Raji (cell line): Measurements from ENCODE around the gene PSTPIP1.

Experiments
- POLR2A ChIP-seq: IDR thresholded peaks from 2 replicates; pipeline ENCODE4 v1.6.1; 2011; ENCODE audit warnings: low read depth, low read length, control low read depth; ENCODE audit not compliant: insufficient read depth

The PSTPIP1 gene

GRCh38 chr15:77036537-77037387, 41.8 kb downstream of the PSTPIP1 start:
- no peak for TF ChIP-seq POLR2A

- no peak for TF ChIP-seq POLR2A
Observed at GRCh38 chr15:77037388-77038209, 42.7 kb downstream of the PSTPIP1 start.

GRCh38 chr15:77038312-77039216, 43.6 kb downstream of the PSTPIP1 start:
- no peak for TF ChIP-seq POLR2A

GRCh38 chr15:77039217-77039533, 44.2 kb downstream of the PSTPIP1 start:
- TF ChIP-seq POLR2A = no peak

GRCh38 chr15:77039848-77040247, 44.9 kb downstream of the PSTPIP1 start:
- TF ChIP-seq POLR2A = no peak

GRCh38 chr15:77040673-77041072, 45.7 kb downstream of the PSTPIP1 start:
- no peak for TF ChIP-seq POLR2A

- no peak for TF ChIP-seq POLR2A
Observed at GRCh38 chr15:77042245-77042919, 47.5 kb downstream of the PSTPIP1 start.

GRCh38 chr15:77042955-77043920, 48.3 kb downstream of the PSTPIP1 start:
- no peak for TF ChIP-seq POLR2A

- TF ChIP-seq POLR2A = no peak
Observed at GRCh38 chr15:77044228-77045042, 49.5 kb downstream of the PSTPIP1 start.

GRCh38 chr15:77045985-77046384, 51.1 kb downstream of the PSTPIP1 start:
- no peak for TF ChIP-seq POLR2A

GRCh38 chr15:77046704-77047412, 51.9 kb downstream of the PSTPIP1 start:
- TF ChIP-seq POLR2A = no peak

GRCh38 chr15:77048135-77048876, 53.4 kb downstream of the PSTPIP1 start:
- TF ChIP-seq POLR2A = no peak

GRCh38 chr15:77052556-77052955, 57.6 kb downstream of the PSTPIP1 start:
- TF ChIP-seq POLR2A = no peak
